Measurements from ENCODE around the gene P2RX6. TPM values are rescaled to one million over a fixed set of nuclear protein-coding genes. Genes with fewer than 3 reads are reported as not detected.
A peak's percentile ranks its signal among the peaks of the same experiment; 100 is the strongest.

Gene P2RX6
- total and polyA plus RNA-seq, 9 of the 15 experiments (the other 6 are each of a cell fraction or from before 2014, with no cell fraction given), result 0.01 to 3.9 (median 1.5) TPM; not detected in 1

DNA sequence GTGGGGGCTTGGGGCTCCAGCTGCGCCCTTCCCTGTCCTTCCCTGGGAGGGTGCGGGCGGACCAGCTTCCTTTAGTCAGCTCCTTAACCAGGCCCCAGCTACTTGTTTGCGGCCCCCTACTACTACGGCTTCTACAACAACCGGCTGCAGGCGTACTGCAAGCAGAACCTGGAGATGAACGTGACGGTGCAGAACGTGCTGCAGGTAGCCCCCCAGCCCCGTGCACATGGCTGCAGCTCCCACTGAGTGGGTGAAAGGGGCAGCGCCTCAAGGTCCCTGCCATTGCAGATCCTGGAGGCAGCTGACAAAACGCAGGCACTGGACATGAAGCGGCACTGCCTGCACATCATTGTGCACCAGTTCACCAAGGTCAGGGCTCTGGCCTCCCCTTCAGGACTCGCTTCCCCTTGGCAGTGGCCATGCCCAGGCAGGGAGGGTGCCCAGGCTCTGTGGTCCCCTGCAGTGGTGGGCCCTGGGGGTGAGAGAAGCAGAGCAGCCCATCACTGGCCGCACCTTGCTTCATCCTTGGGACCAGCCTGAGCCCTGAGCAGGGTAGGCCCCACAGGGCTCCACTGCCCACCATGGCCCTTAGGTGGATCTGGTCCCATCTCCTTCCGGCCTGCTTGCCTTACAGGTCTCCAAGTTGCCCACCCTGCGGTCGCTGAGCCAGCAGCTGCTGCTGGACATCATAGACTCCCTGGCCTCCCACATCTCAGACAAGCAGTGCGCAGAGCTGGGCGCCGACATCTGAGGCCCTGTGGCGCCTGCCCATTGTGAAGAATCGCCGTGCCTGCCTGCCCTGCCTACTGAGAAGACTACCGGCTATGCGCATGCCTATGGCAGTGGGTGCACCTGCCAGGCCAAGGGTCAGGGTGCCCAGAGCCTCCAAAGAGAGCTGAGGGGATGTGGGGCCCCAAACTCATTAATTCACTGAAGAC is 18.1 kb upstream of the P2RX6 start (continued):
- TF ChIP-seq SMC3 (conservative IDR thresholded peaks at IDR 0.05; ENCODE audit: insufficient read depth, low read depth, low read length) (no peak), ZC3H4 (CRISPR knock-in tag; IDR thresholded peaks at IDR 0.05; ENCODE audit: borderline replicate concordance) (no peak), CTCF (IDR thresholded peaks at IDR 0.05 in 2 of 3, conservative IDR thresholded peaks at IDR 0.05 in 1 of 3; ENCODE audit: insufficient read depth in 2 of 3, low read depth in 1 of 3, low read length in 3 of 3) (peak in 1 of 3 experiments; percentile 0; a peak in 1 of 6 replicates), E2F1 (CRISPR knock-in tag; IDR thresholded peaks at IDR 0.05) (no peak), ETV6 (IDR thresholded peaks at IDR 0.05; ENCODE audit: borderline replicate concordance in 1 of 2, low read depth in 2 of 2, low read length in 1 of 2) (no peak), ETV6 (CRISPR knock-in tag; IDR thresholded peaks at IDR 0.05; ENCODE audit: borderline replicate concordance) (no peak), ZNF561 (CRISPR knock-in tag; conservative IDR thresholded peaks at IDR 0.05) (peak; percentile 56; the same call in 1 of the 2 replicates), ZNF174 (CRISPR knock-in tag; IDR thresholded peaks at IDR 0.05) (0 out of 2 replicates have a peak, but pooled peaks have one; percentile 53), ZBTB7A (IDR thresholded peaks at IDR 0.05; ENCODE audit: borderline replicate concordance, control insufficient read depth, low read depth, low read length) (no peak), ZFX (CRISPR knock-in tag; IDR thresholded peaks at IDR 0.05) (no peak), ADNP (tag; IDR thresholded peaks at IDR 0.05) (no peak), ZSCAN29 (IDR thresholded peaks at IDR 0.05) (no peak), E2F5 (CRISPR knock-in tag; IDR thresholded peaks at IDR 0.05) (no peak), ZNF146 (CRISPR knock-in tag; IDR thresholded peaks at IDR 0.05; ENCODE audit: unreplicated experiment) (no peak), ZNF280B (CRISPR knock-in tag; IDR thresholded peaks at IDR 0.05) (no peak)
- TF ChIP-seq, protein P1, sequence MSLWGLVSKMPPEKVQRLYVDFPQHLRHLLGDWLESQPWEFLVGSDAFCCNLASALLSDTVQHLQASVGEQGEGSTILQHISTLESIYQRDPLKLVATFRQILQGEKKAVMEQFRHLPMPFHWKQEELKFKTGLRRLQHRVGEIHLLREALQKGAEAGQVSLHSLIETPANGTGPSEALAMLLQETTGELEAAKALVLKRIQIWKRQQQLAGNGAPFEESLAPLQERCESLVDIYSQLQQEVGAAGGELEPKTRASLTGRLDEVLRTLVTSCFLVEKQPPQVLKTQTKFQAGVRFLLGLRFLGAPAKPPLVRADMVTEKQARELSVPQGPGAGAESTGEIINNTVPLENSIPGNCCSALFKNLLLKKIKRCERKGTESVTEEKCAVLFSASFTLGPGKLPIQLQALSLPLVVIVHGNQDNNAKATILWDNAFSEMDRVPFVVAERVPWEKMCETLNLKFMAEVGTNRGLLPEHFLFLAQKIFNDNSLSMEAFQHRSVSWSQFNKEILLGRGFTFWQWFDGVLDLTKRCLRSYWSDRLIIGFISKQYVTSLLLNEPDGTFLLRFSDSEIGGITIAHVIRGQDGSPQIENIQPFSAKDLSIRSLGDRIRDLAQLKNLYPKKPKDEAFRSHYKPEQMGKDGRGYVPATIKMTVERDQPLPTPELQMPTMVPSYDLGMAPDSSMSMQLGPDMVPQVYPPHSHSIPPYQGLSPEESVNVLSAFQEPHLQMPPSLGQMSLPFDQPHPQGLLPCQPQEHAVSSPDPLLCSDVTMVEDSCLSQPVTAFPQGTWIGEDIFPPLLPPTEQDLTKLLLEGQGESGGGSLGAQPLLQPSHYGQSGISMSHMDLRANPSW (CRISPR knock-in tag; IDR thresholded peaks at IDR 0.05), result no peak
- TF ChIP-seq, protein P2, sequence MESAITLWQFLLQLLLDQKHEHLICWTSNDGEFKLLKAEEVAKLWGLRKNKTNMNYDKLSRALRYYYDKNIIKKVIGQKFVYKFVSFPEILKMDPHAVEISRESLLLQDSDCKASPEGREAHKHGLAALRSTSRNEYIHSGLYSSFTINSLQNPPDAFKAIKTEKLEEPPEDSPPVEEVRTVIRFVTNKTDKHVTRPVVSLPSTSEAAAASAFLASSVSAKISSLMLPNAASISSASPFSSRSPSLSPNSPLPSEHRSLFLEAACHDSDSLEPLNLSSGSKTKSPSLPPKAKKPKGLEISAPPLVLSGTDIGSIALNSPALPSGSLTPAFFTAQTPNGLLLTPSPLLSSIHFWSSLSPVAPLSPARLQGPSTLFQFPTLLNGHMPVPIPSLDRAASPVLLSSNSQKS (CRISPR knock-in tag; IDR thresholded peaks at IDR 0.05), result no peak

Measured in K562 (cell line).